ENCODE results near the gene LETM1. TPM values are rescaled to one million over a fixed set of nuclear protein-coding genes. Genes with fewer than 3 reads are reported as not detected.

Gene LETM1
- total and polyA plus RNA-seq, 2 of the 13 experiments (the other 11 are each of a cell fraction or from before 2014, with no cell fraction given): 9.7 to 41.6 TPM

GRCh38 chr4:1766106-1767060 lies 89.6 kb downstream of the LETM1 start (continued):
- TF ChIP-seq HOXA3 (CRISPR knock-in tag; IDR thresholded peaks at IDR 0.05) (peak; percentile 57), ELF1 (CRISPR knock-in tag; IDR thresholded peaks at IDR 0.05) (0 out of 2 replicates have a peak, but pooled peaks have one; percentile 8), RERE (CRISPR knock-in tag; IDR thresholded peaks at IDR 0.05; ENCODE audit: low read depth) (no peak), MED13 (CRISPR knock-in tag; IDR thresholded peaks at IDR 0.05) (peak; percentile 61), EEA1 (CRISPR knock-in tag; IDR thresholded peaks at IDR 0.05; ENCODE audit: borderline replicate concordance) (no peak), BCL3 (CRISPR knock-in tag; IDR thresholded peaks at IDR 0.05) (no peak), NONO (IDR thresholded peaks at IDR 0.05) (no peak), NONO (CRISPR knock-in tag; conservative IDR thresholded peaks at IDR 0.05) (peak; percentile 81), BRCA1 (CRISPR knock-in tag; IDR thresholded peaks at IDR 0.05) (no peak), NR3C1 (CRISPR knock-in tag; IDR thresholded peaks at IDR 0.05) (no peak), RNF2 (conservative IDR thresholded peaks at IDR 0.05; ENCODE audit: low read depth) (no peak; the same call in 1 of the 2 replicates), ISX (CRISPR knock-in tag; conservative IDR thresholded peaks at IDR 0.05) (no peak), SSRP1 (CRISPR knock-in tag; IDR thresholded peaks at IDR 0.05) (peak; percentile 19; the same call in 1 of the 2 replicates), NR1H2 (CRISPR knock-in tag; IDR thresholded peaks at IDR 0.05; ENCODE audit: borderline replicate concordance, low read depth) (no peak), ZNF354B (CRISPR knock-in tag; IDR thresholded peaks at IDR 0.05) (no peak), NFIB (CRISPR knock-in tag; IDR thresholded peaks at IDR 0.05; ENCODE audit: borderline replicate concordance) (no peak), SMARCC2 (IDR thresholded peaks at IDR 0.05) (no peak), NFRKB (IDR thresholded peaks at IDR 0.05) (no peak), ZBTB10 (CRISPR knock-in tag; IDR thresholded peaks at IDR 0.05; ENCODE audit: borderline replicate concordance) (peak; percentile 91; the same call in 1 of the 2 replicates)
